T-helper 1 cell treated with Interleukin-12 subunit alpha and Interleukin-12 subunit beta and Interleukin-4 antibody, amounts not matched to agents 30 μg/mL and 1 μg/mL, for 36 hours (primary cell): ENCODE data around the gene NRP2.

Experiments used
- H3K27ac Mint-ChIP-seq: one replicate; pipeline ENCODE4 v1.8.0; 2021; ENCODE audit warnings: mild to moderate bottlenecking, mixed read lengths
- H3K27me3 Mint-ChIP-seq: one replicate; pipeline ENCODE4 v1.8.0; 2021; ENCODE audit warnings: low read depth, mixed read lengths
- H3K36me3 Mint-ChIP-seq: one replicate; pipeline ENCODE4 v1.8.0; 2021; ENCODE audit warnings: low read depth, mixed read lengths
- H3K4me1 Mint-ChIP-seq: one replicate; pipeline ENCODE4 v1.8.0; 2021; ENCODE audit warnings: low read depth, mixed read lengths
- H3K4me3 Mint-ChIP-seq: one replicate; pipeline ENCODE4 v1.8.0; 2021; ENCODE audit warnings: mild to moderate bottlenecking, moderate library complexity, mixed read lengths
- H3K9me3 Mint-ChIP-seq: one replicate; pipeline ENCODE4 v1.8.0; 2021; ENCODE audit warnings: mixed read lengths

Gene NRP2

GRCh38 chr2:205752924-205753323, 70.6 kb downstream of the NRP2 start:
- Mint-ChIP-seq H3K4me3 (no peak overlapping the region), H3K27me3 (no peaks in the 10 kb centered on the region), H3K36me3 (peaks cover 3% of the 10 kb centered on the region), H3K4me1 (no peaks in the 10 kb centered on the region), H3K9me3 (no peaks in the 10 kb centered on the region), H3K27ac (no peak overlapping the region)

DNA sequence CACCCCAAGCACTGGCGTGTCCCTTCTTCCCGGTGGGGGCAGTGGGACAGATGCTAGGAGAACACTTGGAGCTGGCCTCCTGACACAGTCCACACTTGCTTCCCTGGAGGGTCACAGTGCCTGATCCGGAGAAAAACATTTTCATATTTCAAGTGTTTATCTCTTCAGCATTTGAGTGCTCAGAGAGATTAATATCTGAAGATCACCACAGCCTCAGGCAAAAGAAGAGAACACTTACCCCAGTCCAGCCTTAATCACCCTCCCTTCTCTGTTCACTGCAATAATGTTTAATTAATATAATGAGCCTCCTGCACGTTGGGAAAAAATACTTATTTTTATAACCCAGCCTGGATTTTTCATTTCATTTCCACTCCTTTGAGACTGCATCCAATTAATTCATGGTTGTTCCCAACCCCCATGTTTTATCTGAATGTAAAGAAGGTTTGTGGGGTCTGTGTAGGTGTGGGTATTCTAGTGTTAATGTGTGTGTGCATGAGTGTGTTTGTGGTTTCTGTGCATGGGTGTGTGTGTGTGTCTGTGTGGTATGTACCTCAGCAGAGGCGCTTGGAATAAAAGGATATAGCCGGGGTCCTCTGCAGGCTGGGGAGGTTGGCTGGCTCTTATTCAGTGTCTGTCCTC, 72.1 kb downstream of the NRP2 start:
- peaks cover 3% of the 10 kb centered on the region for H3K36me3 Mint-ChIP-seq
- no peak overlapping the region for H3K27ac Mint-ChIP-seq
- no peak overlapping the region for H3K4me3 Mint-ChIP-seq
- H3K4me1 Mint-ChIP-seq, result no peaks in the 10 kb centered on the region
- no peaks in the 10 kb centered on the region for H3K9me3 Mint-ChIP-seq
- no peaks in the 10 kb centered on the region for H3K27me3 Mint-ChIP-seq

DNA sequence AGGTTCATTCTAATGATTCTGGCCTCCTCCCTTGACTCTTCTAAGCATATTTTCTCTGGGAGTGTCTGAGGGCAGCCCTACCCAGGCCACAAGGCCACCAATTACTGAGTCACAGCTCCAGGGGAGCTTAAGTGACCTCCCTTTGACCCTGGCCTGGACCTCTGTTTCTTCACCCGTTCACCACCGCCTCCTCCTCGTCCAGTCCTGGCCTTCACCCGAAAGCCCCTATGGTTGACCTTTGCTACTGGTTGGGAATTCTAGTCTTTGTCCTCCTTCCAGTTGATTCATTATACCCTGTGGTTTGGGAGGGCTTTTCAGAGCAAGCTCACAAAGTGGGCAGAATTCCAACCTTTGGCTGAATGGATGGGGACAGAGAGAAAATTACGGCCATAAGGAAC, 72.6 kb downstream of the NRP2 start:
- no peaks in the 10 kb centered on the region for H3K27me3 Mint-ChIP-seq
- no peaks in the 10 kb centered on the region for H3K4me1 Mint-ChIP-seq
- H3K4me3 Mint-ChIP-seq, result no peak overlapping the region
- H3K9me3 Mint-ChIP-seq, result no peaks in the 10 kb centered on the region
- peaks cover 3% of the 10 kb centered on the region for H3K36me3 Mint-ChIP-seq
- no peak overlapping the region for H3K27ac Mint-ChIP-seq

- Mint-ChIP-seq H3K27me3 (peaks cover 3% of the 10 kb centered on the region), H3K4me3 (no peak overlapping the region), H3K4me1 (no peaks in the 10 kb centered on the region), H3K9me3 (no peaks in the 10 kb centered on the region), H3K27ac (no peak overlapping the region), H3K36me3 (peaks cover 3% of the 10 kb centered on the region)
These were observed 73.6 kb downstream of the NRP2 start for GRCh38 chr2:205755923-205756322.

DNA sequence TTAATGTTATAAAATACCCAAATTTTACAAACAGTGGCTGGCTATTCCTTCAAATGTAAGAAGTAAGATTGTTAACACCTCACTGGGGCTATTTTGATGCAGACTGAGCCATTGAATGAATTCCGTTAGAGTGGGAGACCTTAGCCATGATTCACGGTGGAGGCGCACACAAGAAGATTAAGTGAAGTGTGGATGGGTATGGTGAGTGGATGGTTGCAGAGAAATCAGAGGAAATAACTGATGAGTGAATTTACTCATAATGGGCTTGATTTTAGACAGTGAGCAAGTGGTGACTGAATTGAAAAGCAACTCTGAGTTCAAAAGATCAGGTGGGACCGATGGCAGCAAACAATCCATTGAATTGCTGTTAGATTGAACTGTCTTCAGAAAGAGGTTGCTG, 75.0 kb downstream of the NRP2 start:
- Mint-ChIP-seq H3K9me3 (no peaks in the 10 kb centered on the region), H3K4me3 (no peak overlapping the region), H3K27ac (no peak overlapping the region), H3K4me1 (no peaks in the 10 kb centered on the region), H3K27me3 (peaks cover 3% of the 10 kb centered on the region), H3K36me3 (peaks cover 3% of the 10 kb centered on the region)

- peaks cover 6% of the 10 kb centered on the region for H3K27me3 Mint-ChIP-seq
- no peaks in the 10 kb centered on the region for H3K4me1 Mint-ChIP-seq
- H3K27ac Mint-ChIP-seq, result no peak overlapping the region
- H3K4me3 Mint-ChIP-seq, result no peak overlapping the region
- H3K36me3 Mint-ChIP-seq, result peaks cover 3% of the 10 kb centered on the region
- H3K9me3 Mint-ChIP-seq, result no peaks in the 10 kb centered on the region
These were observed 75.8 kb downstream of the NRP2 start for GRCh38 chr2:205758051-205758450.

- Mint-ChIP-seq H3K27ac (no peak overlapping the region), H3K27me3 (peaks cover 9% of the 10 kb centered on the region), H3K9me3 (no peaks in the 10 kb centered on the region), H3K36me3 (peaks cover 3% of the 10 kb centered on the region), H3K4me1 (no peaks in the 10 kb centered on the region), H3K4me3 (no peak overlapping the region)
These were observed 76.2 kb downstream of the NRP2 start for GRCh38 chr2:205758500-205758899.

- peaks cover 3% of the 10 kb centered on the region for H3K36me3 Mint-ChIP-seq
- peaks cover 12% of the 10 kb centered on the region for H3K27me3 Mint-ChIP-seq
- H3K4me1 Mint-ChIP-seq, result no peaks in the 10 kb centered on the region
- H3K9me3 Mint-ChIP-seq, result no peaks in the 10 kb centered on the region
- H3K4me3 Mint-ChIP-seq, result no peak overlapping the region
- no peak overlapping the region for H3K27ac Mint-ChIP-seq
These were observed 77.0 kb downstream of the NRP2 start for GRCh38 chr2:205759257-205759656.

DNA sequence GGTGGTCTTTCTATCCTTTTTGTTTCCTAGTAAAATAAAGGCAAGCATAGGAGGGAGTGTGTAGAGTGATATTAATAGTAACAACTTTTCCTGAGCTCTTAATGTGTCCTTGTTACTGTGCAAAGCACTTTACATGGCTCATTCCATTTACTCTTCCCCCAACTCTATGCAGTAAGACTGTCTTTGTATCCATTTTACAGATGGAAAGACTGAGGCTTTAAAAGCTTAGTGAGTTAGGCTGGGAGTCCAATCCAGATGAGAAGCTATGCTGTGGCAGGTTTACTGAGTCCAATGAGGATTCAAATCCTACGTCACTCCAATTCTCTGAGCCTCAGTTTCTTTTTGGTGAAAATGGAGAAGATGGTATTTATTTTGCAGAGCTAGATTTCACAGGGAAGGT, 77.4 kb downstream of the NRP2 start:
- H3K4me1 Mint-ChIP-seq, result no peaks in the 10 kb centered on the region

DNA sequence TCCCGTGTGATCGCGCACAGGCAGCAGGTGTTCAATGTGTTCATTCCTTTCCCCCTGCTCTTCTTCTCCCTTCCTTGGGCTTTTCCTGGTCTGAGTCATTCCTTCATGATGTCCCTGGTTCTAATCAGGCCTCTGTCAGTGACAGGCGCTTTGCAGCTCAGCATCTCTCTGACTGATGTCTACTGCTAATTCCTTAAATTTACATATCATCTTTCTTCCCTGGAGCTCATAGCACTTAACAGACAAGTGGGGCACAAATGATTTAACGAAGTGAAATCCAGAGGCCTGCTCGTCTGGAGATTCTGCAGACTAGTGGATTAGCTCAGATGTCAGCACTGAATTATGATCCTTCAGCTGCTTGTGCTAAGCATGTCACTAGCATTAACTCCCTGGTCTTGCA, 77.9 kb downstream of the NRP2 start:
- H3K4me3 Mint-ChIP-seq, result no peak overlapping the region
- no peaks in the 10 kb centered on the region for H3K4me1 Mint-ChIP-seq
- H3K9me3 Mint-ChIP-seq, result no peaks in the 10 kb centered on the region
- no peak overlapping the region for H3K27ac Mint-ChIP-seq
- peaks cover 17% of the 10 kb centered on the region for H3K27me3 Mint-ChIP-seq
- H3K36me3 Mint-ChIP-seq, result no peaks in the 10 kb centered on the region

More for the DNA sequence above, 77.4 kb downstream of the NRP2 start:
- peaks cover under 1% of the 10 kb centered on the region for H3K36me3 Mint-ChIP-seq
- H3K27ac Mint-ChIP-seq, result no peak overlapping the region
- H3K9me3 Mint-ChIP-seq, result no peaks in the 10 kb centered on the region
- peaks cover 14% of the 10 kb centered on the region for H3K27me3 Mint-ChIP-seq
- no peak overlapping the region for H3K4me3 Mint-ChIP-seq

GRCh38 chr2:205761421-205761820, 79.1 kb downstream of the NRP2 start:
- H3K4me1 Mint-ChIP-seq, result no peaks in the 10 kb centered on the region
- H3K27me3 Mint-ChIP-seq, result peaks cover 20% of the 10 kb centered on the region
- H3K4me3 Mint-ChIP-seq, result no peak overlapping the region

DNA sequence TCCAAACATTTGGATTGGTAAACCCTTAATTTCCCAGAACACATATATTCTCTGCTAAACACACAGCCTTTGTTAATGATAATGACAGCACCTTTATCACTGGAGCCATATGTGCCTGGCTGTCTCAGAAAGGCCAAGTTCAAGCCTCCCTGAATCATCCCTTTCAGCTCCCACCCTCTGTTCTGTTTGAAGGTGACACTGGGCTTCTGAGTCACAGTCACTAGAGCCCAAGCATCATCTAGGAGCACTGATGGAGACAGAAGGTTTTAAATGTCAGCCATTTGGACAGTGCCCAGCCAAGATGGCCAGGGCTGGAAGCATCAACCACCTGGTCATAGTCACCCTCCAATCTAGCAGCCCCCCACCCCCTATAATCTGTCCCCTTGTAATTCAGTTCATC, 80.6 kb downstream of the NRP2 start:
- Mint-ChIP-seq H3K36me3 (peaks cover 2% of the 10 kb centered on the region), H3K4me1 (peaks cover 2% of the 10 kb centered on the region), H3K9me3 (no peaks in the 10 kb centered on the region), H3K27ac (no peak overlapping the region), H3K27me3 (peaks cover 26% of the 10 kb centered on the region), H3K4me3 (no peak overlapping the region)

More at GRCh38 chr2:205761421-205761820, 79.1 kb downstream of the NRP2 start:
- no peaks in the 10 kb centered on the region for H3K36me3 Mint-ChIP-seq
- no peaks in the 10 kb centered on the region for H3K9me3 Mint-ChIP-seq
- no peak overlapping the region for H3K27ac Mint-ChIP-seq

GRCh38 chr2:205763708-205764211, 81.5 kb downstream of the NRP2 start:
- Mint-ChIP-seq H3K27me3 (peaks cover 26% of the 10 kb centered on the region), H3K4me1 (peaks cover 2% of the 10 kb centered on the region), H3K9me3 (no peaks in the 10 kb centered on the region), H3K27ac (no peak overlapping the region), H3K36me3 (peaks cover 2% of the 10 kb centered on the region), H3K4me3 (no peak overlapping the region)

DNA sequence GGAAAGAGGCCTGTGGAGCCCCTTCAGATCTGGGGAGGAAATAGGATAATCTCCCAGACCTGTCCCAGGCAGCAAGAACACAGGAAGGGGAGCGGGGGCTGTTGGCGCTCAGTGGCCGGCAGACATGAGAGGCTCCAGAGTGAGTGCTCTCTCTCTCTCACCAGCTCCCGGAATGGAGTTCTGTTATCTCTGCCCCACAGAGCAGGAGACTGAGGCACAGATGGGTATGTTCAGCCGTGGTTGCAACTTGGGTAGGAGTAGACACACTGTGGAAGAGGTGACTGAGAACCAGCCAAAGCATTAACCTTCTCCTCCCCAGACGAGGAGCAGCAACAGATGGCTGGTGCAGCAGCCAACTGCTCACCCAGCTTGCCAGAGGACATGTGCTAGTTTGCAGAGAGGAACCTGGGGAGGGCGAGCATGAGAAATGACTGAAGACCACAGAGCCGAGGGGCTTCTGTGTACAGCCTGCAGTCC, 82.0 kb downstream of the NRP2 start:
- Mint-ChIP-seq H3K4me1 (peaks cover 2% of the 10 kb centered on the region), H3K36me3 (peaks cover 2% of the 10 kb centered on the region), H3K9me3 (no peaks in the 10 kb centered on the region), H3K27ac (no peak overlapping the region), H3K4me3 (no peak overlapping the region), H3K27me3 (peaks cover 26% of the 10 kb centered on the region)

DNA sequence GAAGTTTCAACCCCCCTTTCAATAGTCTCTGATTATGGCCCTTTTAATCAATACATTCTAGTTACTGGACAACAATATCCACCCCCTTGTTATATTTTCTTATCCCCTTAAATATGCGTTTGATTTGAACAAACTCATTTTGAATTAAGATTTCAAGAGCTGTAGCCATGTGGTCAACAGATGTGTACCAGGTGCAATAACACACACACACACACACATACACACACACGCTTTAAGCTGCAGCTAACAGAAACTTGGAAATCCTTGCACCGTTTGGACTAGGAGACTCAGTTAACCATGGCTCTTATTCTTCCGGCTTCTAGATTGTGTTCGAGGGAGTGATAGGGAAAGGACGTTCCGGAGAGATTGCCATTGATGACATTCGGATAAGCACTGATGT, 82.8 kb downstream of the NRP2 start:
- peaks cover 2% of the 10 kb centered on the region for H3K4me1 Mint-ChIP-seq
- H3K4me3 Mint-ChIP-seq, result no peak overlapping the region
- peaks cover 26% of the 10 kb centered on the region for H3K27me3 Mint-ChIP-seq
- no peaks in the 10 kb centered on the region for H3K9me3 Mint-ChIP-seq
- peaks cover 2% of the 10 kb centered on the region for H3K36me3 Mint-ChIP-seq
- no peak overlapping the region for H3K27ac Mint-ChIP-seq
